NB4 (cell line): Measurements from ENCODE around the gene SYF2.

Experiments used
- DNase-seq: peaks from one replicate; pipeline ENCODE4 v3.0.0; 2010; ENCODE audit warnings: low read depth
- H3K4me3 ChIP-seq: one replicate; pipeline ENCODE4 v1.5.1; 2011; ENCODE audit warnings: mild to moderate bottlenecking, low read depth, low read length, moderate library complexity
- CTCF ChIP-seq: IDR thresholded peaks from one replicate; pipeline ENCODE4 v1.5.1; 2012; ENCODE audit warnings: low read depth, low read length
- MAX ChIP-seq: IDR thresholded peaks from 2 replicates; pipeline ENCODE4 v1.6.1; 2011; ENCODE audit warnings: low read depth, low read length
- MYC ChIP-seq: IDR thresholded peaks from 2 replicates; pipeline ENCODE4 v1.6.1; 2011; ENCODE audit warnings: low read depth, low read length
- POLR2A ChIP-seq: IDR thresholded peaks from 2 replicates; pipeline ENCODE4 v1.6.1; 2011; ENCODE audit warnings: mild to moderate bottlenecking; ENCODE audit not compliant: insufficient read length; ENCODE audit errors: extremely low read depth

The SYF2 gene

GRCh38 chr1:25180996-25181395 is 51.3 kb downstream of the SYF2 start:
- TF ChIP-seq CTCF: no peak
- no peak for TF ChIP-seq MYC
- no peak for TF ChIP-seq MAX
- no peak overlapping the region for H3K4me3 ChIP-seq
- DNase-seq: no peak

GRCh38 chr1:25178917-25179561 is 53.3 kb downstream of the SYF2 start:
- TF ChIP-seq POLR2A (no peak), CTCF (no peak), MAX (no peak), MYC (no peak)
- H3K4me3 ChIP-seq: no peak overlapping the region
- DNase-seq: no peak

- no peak overlapping the region for H3K4me3 ChIP-seq
- TF ChIP-seq MAX: no peak
- no peak for TF ChIP-seq POLR2A
- TF ChIP-seq MYC: no peak
- TF ChIP-seq CTCF: no peak
- no peak for DNase-seq
Measured at GRCh38 chr1:25174730-25175612, 57.3 kb downstream of the SYF2 start.

GRCh38 chr1:25174363-25174729 is 58.0 kb downstream of the SYF2 start:
- DNase-seq: no peak
- H3K4me3 ChIP-seq: no peak overlapping the region
- TF ChIP-seq MYC: no peak
- TF ChIP-seq MAX: no peak
- no peak for TF ChIP-seq CTCF
- TF ChIP-seq POLR2A: no peak

- no peak for TF ChIP-seq CTCF
- TF ChIP-seq MYC: no peak
- no peak for TF ChIP-seq MAX
- DNase-seq: no peak
- no peak overlapping the region for H3K4me3 ChIP-seq
Measured at GRCh38 chr1:25173809-25174340, 58.4 kb downstream of the SYF2 start.
